Stimulated activated CD4-positive, alpha-beta T cell treated with anti-CD3 and anti-CD28 coated beads, Interleukin-2, amount 100 ng/mL, for 48 hours (primary cell): Measurements from ENCODE around the gene TNPO3.

ENCODE experiments used
- DNase-seq, 2 donors: peaks; one replicate each; pipeline ENCODE4 v3.0.0-alpha.2; 2020

TNPO3 gene

GRCh38 chr7:129054438-129055293, at the start of gene TNPO3:
TSS of gene TNPO3 (minus strand) at chr7:129055111. CDS start at chr7:129054770, 341 bp downstream.
- DNase-seq: peak; percentile 87 to 92

- DNase-seq: no peak
Observed at GRCh38 chr7:129103561-129104324, 48.8 kb upstream of the TNPO3 start.

- no peak for DNase-seq
Observed at GRCh38 chr7:129101746-129102145, 46.8 kb upstream of the TNPO3 start.

- DNase-seq: no peak
Observed at GRCh38 chr7:129100827-129101166, 45.9 kb upstream of the TNPO3 start.

- no peak for DNase-seq
Observed at GRCh38 chr7:129098409-129099084, 43.6 kb upstream of the TNPO3 start.

- no peak for DNase-seq
Observed at GRCh38 chr7:129095258-129095657, 40.3 kb upstream of the TNPO3 start.

- DNase-seq: no peak
Observed at GRCh38 chr7:129094501-129094900, 39.6 kb upstream of the TNPO3 start.

GRCh38 chr7:129093867-129094456, 39.1 kb upstream of the TNPO3 start:
- no peak for DNase-seq

- peak; percentile 94 to 97 for DNase-seq
Observed at GRCh38 chr7:129091484-129092002, 36.6 kb upstream of the TNPO3 start.

- no peak for DNase-seq
Observed at GRCh38 chr7:129090300-129090907, 35.5 kb upstream of the TNPO3 start.

GRCh38 chr7:129089521-129090212, 34.8 kb upstream of the TNPO3 start:
- no peak for DNase-seq

- no peak for DNase-seq
Observed at GRCh38 chr7:129084801-129085551, 30.1 kb upstream of the TNPO3 start.

- no peak for DNase-seq
Observed at GRCh38 chr7:129083525-129083924, 28.6 kb upstream of the TNPO3 start.

GRCh38 chr7:129078455-129078854, 23.5 kb upstream of the TNPO3 start:
- DNase-seq: no peak

GRCh38 chr7:129076886-129077285, 22.0 kb upstream of the TNPO3 start:
- no peak for DNase-seq

- no peak for DNase-seq
Observed at GRCh38 chr7:129074994-129075393, 20.1 kb upstream of the TNPO3 start.

- no peak for DNase-seq
Observed at GRCh38 chr7:129074361-129074871, 19.5 kb upstream of the TNPO3 start.

GRCh38 chr7:129073738-129074137, 18.8 kb upstream of the TNPO3 start:
- DNase-seq: no peak

GRCh38 chr7:129073204-129073603, 18.3 kb upstream of the TNPO3 start:
- no peak for DNase-seq

GRCh38 chr7:129072479-129073011, 17.6 kb upstream of the TNPO3 start:
- no peak for DNase-seq

- DNase-seq: no peak
Observed at GRCh38 chr7:129069021-129069420, 14.1 kb upstream of the TNPO3 start.
